Measurements from ENCODE around the gene SCIN.

The SCIN gene

DNA sequence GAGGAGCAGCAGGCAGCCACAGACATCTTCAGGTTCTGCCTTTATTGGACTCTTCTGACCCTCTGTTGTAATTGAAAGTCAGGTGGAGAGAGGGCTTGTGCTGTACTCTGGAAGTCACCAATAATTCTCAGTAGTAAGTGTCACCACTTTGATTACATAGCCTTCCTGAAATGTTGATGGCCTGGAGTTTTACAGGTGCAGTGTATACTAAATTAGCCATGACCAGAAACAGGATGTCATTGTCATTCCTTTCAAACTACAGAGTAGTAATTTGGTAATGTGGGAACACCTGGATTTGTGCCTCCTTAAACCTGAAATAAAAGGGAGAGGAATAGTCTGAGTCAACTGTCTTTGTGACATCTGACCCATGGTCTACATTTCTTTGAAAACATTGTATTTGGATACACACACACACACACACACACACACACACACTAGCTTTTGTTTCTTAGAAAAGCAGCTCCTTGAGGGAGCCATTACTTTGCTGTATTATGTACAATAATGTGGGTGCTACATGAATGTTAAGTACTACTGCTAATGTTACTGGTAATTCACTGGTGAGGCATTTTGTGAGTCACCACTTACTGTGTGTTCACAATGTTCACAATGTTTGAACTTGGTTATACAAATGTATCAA, 136.5 kb downstream of the SCIN start:
- ChIA-PET CTCF (interaction anchor here (1.3 to 1.5 kb wide), 2 partner anchors 11 to 20 kb away, joined by 4 to 12 read pairs; partner anchors contain the start of gene ARL4A), POLR2A (no interaction called here)
- DNase-seq (ENCODE audit: extremely low spot score): no peak
- TF ChIP-seq, protein P1, sequence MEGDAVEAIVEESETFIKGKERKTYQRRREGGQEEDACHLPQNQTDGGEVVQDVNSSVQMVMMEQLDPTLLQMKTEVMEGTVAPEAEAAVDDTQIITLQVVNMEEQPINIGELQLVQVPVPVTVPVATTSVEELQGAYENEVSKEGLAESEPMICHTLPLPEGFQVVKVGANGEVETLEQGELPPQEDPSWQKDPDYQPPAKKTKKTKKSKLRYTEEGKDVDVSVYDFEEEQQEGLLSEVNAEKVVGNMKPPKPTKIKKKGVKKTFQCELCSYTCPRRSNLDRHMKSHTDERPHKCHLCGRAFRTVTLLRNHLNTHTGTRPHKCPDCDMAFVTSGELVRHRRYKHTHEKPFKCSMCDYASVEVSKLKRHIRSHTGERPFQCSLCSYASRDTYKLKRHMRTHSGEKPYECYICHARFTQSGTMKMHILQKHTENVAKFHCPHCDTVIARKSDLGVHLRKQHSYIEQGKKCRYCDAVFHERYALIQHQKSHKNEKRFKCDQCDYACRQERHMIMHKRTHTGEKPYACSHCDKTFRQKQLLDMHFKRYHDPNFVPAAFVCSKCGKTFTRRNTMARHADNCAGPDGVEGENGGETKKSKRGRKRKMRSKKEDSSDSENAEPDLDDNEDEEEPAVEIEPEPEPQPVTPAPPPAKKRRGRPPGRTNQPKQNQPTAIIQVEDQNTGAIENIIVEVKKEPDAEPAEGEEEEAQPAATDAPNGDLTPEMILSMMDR (IDR thresholded peaks at IDR 0.05; ENCODE audit: control extremely low read depth, extremely low read depth, low read depth, missing control alignments): no peak

DNA sequence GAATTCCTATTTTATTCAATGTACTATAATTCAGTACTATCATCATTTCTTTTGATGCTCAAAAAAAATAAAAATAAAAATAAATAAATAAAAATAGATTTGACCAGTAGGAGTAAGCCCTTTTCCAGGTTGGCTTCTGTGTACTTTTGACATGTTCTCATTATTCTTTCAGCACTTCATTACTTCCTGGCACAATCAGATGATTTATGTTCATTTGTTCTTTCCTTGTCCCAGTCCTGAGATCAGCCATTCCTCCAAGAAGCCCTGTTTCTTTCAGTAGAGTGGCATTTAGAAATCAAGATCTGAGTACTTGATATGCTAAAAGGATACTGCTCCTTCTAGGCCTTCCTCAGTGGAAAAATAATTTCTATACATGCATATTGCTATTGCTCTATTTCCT, 137.8 kb downstream of the SCIN start:
- TF ChIP-seq, protein P1 (IDR thresholded peaks at IDR 0.05; ENCODE audit: control extremely low read depth, extremely low read depth, low read depth, missing control alignments): no peak
- no peak for DNase-seq (ENCODE audit: extremely low spot score)
- ChIA-PET CTCF (no interaction called here), POLR2A (no interaction called here)
